RKO (cell line): ENCODE results near the gene UBE2E2.

Experiments used
- DNase-seq: peaks from one replicate; pipeline ENCODE4 v3.0.0-alpha.2; 2016; ENCODE audit warnings: low spot score

Gene UBE2E2

GRCh38 chr3:23389089-23389488 is 186.0 kb downstream of the UBE2E2 start:
- no peak for DNase-seq

GRCh38 chr3:23389686-23390085 is 186.6 kb downstream of the UBE2E2 start:
- no peak for DNase-seq

DNA sequence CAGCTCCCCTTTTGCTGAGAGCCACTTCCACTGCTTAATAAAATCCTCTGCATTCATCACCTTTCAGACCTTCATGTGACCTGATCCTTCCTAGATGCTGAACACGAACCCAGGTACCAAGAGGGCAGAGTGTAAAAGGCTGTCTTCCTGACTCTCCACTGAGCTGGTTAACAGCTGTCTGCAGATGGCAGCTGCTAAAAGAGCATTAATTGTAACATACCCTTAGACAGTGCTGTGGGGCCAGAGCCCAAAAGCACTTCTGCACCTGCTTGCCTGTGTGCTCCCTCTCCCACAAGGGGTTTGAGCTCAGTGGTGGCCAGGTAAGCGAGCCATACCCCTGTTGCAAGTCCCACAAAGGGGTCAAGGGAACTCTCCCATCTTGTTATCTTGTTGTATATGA is 187.3 kb downstream of the UBE2E2 start:
- no peak for DNase-seq

DNA sequence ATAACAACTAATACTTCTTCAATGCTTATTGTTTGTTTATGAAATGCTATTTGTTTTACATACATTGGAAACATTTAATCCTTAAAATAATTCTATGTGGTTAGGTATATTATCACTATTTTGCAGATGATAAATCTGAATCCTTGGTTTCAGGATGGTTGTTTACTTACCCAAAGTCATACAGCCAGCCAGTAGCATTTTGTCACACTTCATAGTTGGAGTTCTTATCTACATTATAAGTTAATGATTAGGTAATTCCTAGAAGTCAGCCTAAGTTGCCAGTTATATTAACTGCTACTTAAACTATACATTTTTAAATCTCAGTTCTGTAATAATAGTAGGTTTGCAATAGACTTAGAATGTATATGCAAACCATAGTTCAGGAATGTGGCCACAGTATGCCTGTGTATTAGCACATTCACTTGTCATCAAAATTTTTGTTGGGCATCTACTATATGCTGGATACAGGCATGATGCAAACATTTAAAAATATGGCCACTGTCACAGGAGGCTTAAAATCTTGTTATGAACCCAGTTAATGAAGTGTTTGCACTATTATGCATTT is 187.9 kb downstream of the UBE2E2 start:
- no peak for DNase-seq

GRCh38 chr3:23395115-23395514 is 192.0 kb downstream of the UBE2E2 start:
- DNase-seq: no peak

DNA sequence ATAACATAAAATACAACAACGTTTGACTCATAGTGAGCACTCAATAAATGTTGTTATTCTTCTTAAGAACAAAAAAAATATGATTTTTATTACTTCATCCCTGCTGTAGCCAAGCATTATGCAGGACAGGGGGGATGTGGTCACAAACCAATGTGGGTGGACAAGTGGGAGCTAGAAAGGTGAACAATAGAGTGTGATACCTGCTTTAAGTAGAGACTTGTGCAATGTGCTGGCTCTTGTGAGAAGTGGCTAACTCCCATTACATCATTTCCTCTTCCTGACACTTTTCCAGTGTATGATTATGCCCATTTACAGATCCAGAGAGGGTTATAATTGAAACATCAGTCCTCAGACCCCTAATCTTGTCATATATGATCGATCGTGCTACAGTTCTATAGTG is 193.6 kb downstream of the UBE2E2 start:
- no peak for DNase-seq

DNA sequence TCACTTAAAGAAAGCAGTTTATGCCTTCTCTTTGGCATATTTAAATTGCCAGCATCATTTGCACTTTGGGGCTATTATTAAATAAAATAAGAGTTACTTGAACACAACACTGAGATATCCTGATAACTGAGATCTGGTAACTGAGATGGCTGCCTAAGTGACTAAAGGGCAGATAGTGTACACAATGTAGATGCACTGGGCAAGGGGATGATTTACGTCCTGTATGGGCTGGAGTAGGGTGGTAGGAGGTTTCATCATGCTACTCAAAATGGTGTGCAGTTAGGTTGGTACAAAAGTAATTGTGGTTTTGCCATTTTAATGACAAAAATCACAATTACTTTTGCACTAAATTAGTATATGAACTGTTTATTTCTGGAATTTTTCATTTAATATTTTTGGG is 196.1 kb downstream of the UBE2E2 start:
- no peak for DNase-seq

GRCh38 chr3:23402728-23403492 is 199.8 kb downstream of the UBE2E2 start:
- no peak for DNase-seq

DNA sequence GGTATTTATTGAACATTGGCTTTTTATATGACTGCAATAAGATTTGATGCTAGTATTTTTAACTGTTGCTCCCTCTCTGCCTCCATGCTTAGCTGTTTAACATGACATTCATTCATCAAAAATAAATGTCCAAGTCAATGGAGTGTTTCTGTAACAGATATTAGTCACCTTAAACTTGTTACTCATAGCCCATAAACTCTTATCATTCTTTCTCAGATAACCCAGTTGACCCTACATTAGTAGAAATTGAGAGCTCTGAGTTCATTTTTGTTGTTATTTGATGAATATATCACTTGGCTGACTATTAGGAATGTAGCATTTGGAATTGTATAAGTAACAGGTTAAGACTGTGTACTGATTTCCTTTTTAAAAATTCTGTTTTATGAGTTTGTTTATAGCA is 201.1 kb downstream of the UBE2E2 start:
- no peak for DNase-seq

DNA sequence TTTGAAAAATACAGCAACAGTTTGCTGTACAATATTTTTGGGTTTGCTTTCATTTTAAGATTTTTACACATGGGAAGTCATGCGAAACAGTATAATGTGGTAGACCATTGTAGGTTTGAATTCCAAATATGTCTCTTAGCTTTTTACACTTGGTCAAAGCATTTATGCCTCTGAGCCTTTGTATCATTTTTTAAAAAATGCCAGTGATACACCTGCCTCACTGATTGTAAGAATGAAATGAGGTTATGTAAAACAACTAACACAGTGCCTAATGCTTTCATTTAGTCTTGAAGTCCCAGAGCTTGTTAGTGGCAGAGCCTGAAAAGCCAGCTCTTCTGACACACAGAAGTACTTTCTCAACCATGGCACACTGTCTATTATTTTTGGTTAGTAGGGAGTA is 202.0 kb downstream of the UBE2E2 start:
- DNase-seq: no peak

DNA sequence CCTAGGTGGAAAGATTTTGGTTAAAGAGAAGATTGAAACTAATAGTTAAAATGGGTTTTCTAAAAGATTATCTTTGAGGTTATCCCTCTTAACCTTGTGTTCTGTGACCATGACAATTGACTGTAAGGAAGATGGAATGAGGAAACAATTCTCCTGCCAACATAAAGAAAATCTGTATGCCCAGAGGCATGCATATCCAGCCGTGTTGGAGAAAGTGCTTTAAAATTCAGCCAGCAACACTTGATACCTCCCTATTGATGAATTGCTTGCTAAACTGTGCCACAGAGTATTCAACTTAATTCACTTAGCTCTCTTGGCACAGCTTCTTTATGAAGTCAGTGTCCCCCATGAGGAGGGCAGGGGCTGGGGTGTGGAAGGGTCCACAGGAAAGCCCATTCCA is 203.5 kb downstream of the UBE2E2 start:
- DNase-seq: no peak

- no peak for DNase-seq
Observed at GRCh38 chr3:23418026-23418425, 214.9 kb downstream of the UBE2E2 start.

GRCh38 chr3:23421811-23422516 is 218.8 kb downstream of the UBE2E2 start:
- DNase-seq: no peak

- DNase-seq: no peak
Observed at GRCh38 chr3:23422517-23422851, 219.4 kb downstream of the UBE2E2 start.

GRCh38 chr3:23425410-23425809 is 222.3 kb downstream of the UBE2E2 start:
- no peak for DNase-seq

DNA sequence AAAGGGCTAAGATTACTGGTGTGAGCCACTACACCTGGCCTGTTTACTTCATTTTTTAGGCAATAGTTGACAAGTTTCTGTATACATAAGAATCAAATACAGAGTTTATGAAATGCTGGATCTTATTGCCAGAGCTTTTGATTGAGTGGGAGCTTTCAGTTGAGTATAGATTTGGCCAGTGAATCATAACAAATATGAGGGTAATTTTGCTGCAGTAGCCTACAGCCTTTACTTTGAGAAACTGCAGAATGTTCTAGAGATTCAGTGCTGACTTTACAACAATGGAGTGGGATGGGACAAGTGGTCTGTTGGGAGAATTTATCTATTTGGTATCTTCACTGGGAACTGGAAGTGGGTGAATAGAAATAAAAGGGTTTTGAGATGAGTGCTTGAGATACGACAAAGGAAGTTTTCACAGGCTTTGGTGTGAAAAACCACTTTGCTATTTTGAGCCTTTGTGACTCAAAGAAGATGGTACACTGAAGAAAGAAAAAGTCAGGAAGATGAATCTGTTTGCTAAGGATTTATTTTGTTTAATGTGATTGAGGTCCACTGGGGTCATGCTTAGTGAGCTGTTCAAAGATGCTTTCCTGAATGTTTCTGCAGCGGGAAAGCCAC is 227.8 kb downstream of the UBE2E2 start:
- no peak for DNase-seq

GRCh38 chr3:23431764-23432163 is 228.6 kb downstream of the UBE2E2 start:
- no peak for DNase-seq

DNA sequence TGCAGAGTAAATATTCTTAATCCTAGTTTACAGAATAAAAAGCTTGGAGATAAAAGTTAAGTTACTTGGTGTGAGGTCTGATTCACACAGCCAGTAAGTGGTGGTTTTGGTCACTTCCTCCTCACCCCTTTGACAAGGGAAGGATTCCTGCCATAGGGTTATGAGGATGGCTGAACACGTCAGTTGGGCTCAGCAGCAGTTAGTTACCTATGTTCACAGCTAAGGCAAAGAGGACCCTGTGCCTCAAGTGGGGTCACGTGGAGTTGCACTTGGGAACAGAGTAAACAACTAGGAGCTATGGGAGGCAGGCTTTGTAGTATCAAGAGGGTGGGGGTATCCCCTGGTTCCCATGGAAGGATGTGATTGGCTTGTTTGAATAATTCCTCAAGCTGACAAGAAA is 232.2 kb downstream of the UBE2E2 start:
- no peak for DNase-seq

DNA sequence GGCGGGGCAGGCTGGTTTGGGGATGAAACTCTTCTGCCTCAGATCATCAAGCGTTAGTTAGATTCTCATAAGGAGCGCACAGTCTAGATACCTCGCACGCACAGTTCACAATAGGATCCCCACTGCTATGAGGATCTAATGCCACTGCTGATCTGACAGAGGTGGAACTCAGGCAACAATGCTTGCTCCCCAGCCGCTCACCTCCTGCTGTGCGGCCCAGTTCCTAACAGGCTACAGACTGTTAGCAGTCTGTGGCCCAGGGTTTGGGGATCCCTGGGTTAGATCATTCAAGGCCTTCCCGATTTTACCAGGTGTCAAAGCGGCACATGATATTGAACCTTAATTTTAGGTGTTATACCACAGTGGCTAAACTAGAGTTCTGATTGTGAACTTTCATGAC is 232.8 kb downstream of the UBE2E2 start:
- DNase-seq: no peak

DNA sequence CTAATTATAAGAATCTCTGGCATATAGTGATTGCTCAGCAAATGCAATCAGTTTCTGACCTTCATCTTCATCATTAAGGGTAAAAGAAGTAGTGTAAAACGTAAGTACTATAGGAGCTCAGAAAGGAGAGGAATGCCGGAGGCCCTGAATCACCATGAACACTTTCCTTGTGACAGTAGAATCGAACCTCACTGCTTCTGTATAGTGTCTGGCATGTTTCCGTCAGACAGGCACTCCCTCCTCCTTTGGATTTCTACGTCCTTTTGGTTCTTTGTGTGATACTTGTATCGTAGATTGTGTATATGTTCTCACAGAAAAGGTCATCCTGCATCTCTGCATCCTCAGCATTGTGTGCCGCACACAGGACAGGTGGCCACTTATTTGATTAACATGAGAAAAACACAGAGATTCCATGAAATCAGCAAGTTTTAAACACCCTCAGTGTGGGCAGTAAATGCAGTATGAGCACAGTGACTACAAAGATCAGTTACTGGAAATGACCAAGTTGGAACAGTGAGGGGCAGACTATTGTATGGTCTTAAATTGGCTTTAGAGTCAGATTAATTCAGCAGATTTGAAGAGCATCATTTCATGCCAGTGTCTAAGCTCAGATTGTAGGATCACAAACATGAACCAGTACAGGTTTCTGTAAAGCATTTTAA is 234.5 kb downstream of the UBE2E2 start:
- no peak for DNase-seq

- no peak for DNase-seq
Observed at GRCh38 chr3:23438657-23439056, 235.5 kb downstream of the UBE2E2 start.

DNA sequence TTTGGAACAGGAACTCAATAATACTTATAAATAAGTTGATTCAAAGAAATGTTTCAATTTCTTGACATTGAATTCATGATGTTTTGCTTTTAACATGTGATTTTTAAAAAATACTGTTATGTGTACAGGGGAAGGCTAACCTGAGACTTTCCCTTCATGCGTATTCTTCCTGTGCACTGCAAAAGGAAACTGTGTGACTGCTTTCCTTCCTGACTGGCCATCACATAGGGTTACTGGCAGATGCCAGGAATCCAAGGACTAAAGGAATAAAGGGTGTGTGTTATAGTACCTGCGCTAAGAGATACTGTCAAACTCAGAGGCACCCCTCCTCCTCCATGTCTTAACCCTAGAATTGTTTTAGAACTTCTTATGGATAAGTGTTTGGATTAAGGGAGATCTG is 236.0 kb downstream of the UBE2E2 start:
- DNase-seq: no peak
